ENCODE measurements around the gene UBE2F. TPM values are rescaled to one million over a fixed set of nuclear protein-coding genes. Genes with fewer than 3 reads are reported as not detected.
"Not testable (repeated sequence)": the region's sequence is repeated elsewhere in the genome, so short reads cannot be mapped to it uniquely, and the experiment has no call there.

The UBE2F gene
- total RNA-seq, 1 experiment from 2014 or later = 44.9 TPM

GRCh38 chr2:237964578-237965404 is 2.0 kb upstream of the UBE2F start:
- BruUV-seq (replicated peaks) = no TSS peak
- no peaks in the 10 kb centered on the region for H3K36me3 ChIP-seq (ENCODE audit: control insufficient read depth, insufficient read depth, low read length)
- in situ Hi-C loops (cut with HindIII; ENCODE audit: low pct_unique_long_range_greater_than_20kb, low sequenced_read_pairs) = no loop called here
- intact Hi-C loops (cut with micrococcal nuclease; ENCODE audit: unreplicated experiment) = no loop called here
- no peak for TF ChIP-seq CTCF (IDR thresholded peaks at IDR 0.05)
- no peak for TF ChIP-seq POLR2AphosphoS5 (IDR thresholded peaks at IDR 0.05; ENCODE audit: low read depth, low read length)
- no peak for TF ChIP-seq SIN3A (IDR thresholded peaks at IDR 0.05; ENCODE audit: borderline replicate concordance, insufficient read depth, low read depth, low read length)
- no peaks in the 10 kb centered on the region for H3K27me3 ChIP-seq (ENCODE audit: control insufficient read depth, insufficient read depth, low read length)
- H3K9me3 ChIP-seq (ENCODE audit: control insufficient read depth, insufficient read depth, low read depth, low read length) = peaks cover 6% of the 10 kb centered on the region; the same call in 1 of the 2 replicates
- DNase-seq (ENCODE audit: low read depth, low spot score) (no peak), ATAC-seq (no peak)
- POLR2A ChIA-PET = no interaction called here
- H3K27ac ChIP-seq (ENCODE audit: low read length) = no peak overlapping the region
- peaks cover 14% of the 10 kb centered on the region for H3K4me1 ChIP-seq (ENCODE audit: control insufficient read depth, insufficient read depth, low read length)
- CTCF ChIA-PET = interaction anchor here (0.6 kb wide), 1 partner anchor 299 kb away, joined by 6 read pairs; no protein-coding TSS in a partner anchor
- H3K4me3 ChIP-seq (ENCODE audit: low read depth in 2 of 2, low read length in 2 of 2) = no peak overlapping the region

GRCh38 chr2:237965844-237966243 is 970 bp upstream of the UBE2F start:
- DNase-seq (ENCODE audit: low read depth, low spot score); H3K9me3 ChIP-seq (ENCODE audit: control insufficient read depth, insufficient read depth, low read depth, low read length); ATAC-seq; POLR2A ChIA-PET; in situ Hi-C loops (cut with HindIII; ENCODE audit: low pct_unique_long_range_greater_than_20kb, low sequenced_read_pairs); H3K36me3 ChIP-seq (ENCODE audit: control insufficient read depth, insufficient read depth, low read length); intact Hi-C loops (cut with micrococcal nuclease; ENCODE audit: unreplicated experiment); H3K27me3 ChIP-seq (ENCODE audit: control insufficient read depth, insufficient read depth, low read length); BruUV-seq (replicated peaks): not testable (repeated sequence)
- Histone ChIP-seq H3K27ac (ENCODE audit: low read length) (peak overlapping the region; percentile 73), H3K4me3 (ENCODE audit: low read depth in 2 of 2, low read length in 2 of 2) (peak overlapping the region; percentile 74 to 80), H3K4me1 (ENCODE audit: control insufficient read depth, insufficient read depth, low read length) (peaks cover 14% of the 10 kb centered on the region)
- CTCF ChIA-PET = interaction anchor here (0.6 kb wide), 1 partner anchor 298 kb away, joined by 6 read pairs; no protein-coding TSS in a partner anchor

GRCh38 chr2:237966250-237966564 is 607 bp upstream of the UBE2F start:
- no peak for TF ChIP-seq TCF7L2 (IDR thresholded peaks at IDR 0.05; ENCODE audit: low read depth, low read length)
- no peak for TF ChIP-seq CTCF (IDR thresholded peaks at IDR 0.05)
- no peak for TF ChIP-seq REST (IDR thresholded peaks at IDR 0.05; ENCODE audit: insufficient read depth in 1 of 2, low read depth in 2 of 2, low read length in 1 of 2)
- TF ChIP-seq POLR2AphosphoS5 (IDR thresholded peaks at IDR 0.05; ENCODE audit: low read depth, low read length) = no peak
- TF ChIP-seq SIN3A (IDR thresholded peaks at IDR 0.05; ENCODE audit: borderline replicate concordance, insufficient read depth, low read depth, low read length) = no peak
- DNase-seq (ENCODE audit: low read depth, low spot score) = no peak
- Histone ChIP-seq H3K4me1 (ENCODE audit: control insufficient read depth, insufficient read depth, low read length) (peaks cover 14% of the 10 kb centered on the region), H3K4me3 (ENCODE audit: low read depth in 2 of 2, low read length in 2 of 2) (peak overlapping the region; percentile 74 to 80), H3K27ac (ENCODE audit: low read length) (peak overlapping the region; percentile 73), H3K36me3 (ENCODE audit: control insufficient read depth, insufficient read depth, low read length) (no peaks in the 10 kb centered on the region), H3K27me3 (ENCODE audit: control insufficient read depth, insufficient read depth, low read length) (no peaks in the 10 kb centered on the region), H3K9me3 (ENCODE audit: control insufficient read depth, insufficient read depth, low read depth, low read length) (peaks cover 6% of the 10 kb centered on the region; the same call in 1 of the 2 replicates)
- ATAC-seq = peak; percentile 77
- in situ Hi-C loops (cut with HindIII; ENCODE audit: low pct_unique_long_range_greater_than_20kb, low sequenced_read_pairs) (no loop called here), intact Hi-C loops (cut with micrococcal nuclease; ENCODE audit: unreplicated experiment) (no loop called here)
- no TSS peak for BruUV-seq (replicated peaks)
- POLR2A ChIA-PET = no interaction called here
- CTCF ChIA-PET = interaction anchor here (0.6 kb wide), 1 partner anchor 28 kb away, joined by 3 read pairs; no protein-coding TSS in a partner anchor
